Measurements from ENCODE around the gene TMEM205. TPM values are rescaled to one million over a fixed set of nuclear protein-coding genes. Genes with fewer than 3 reads are reported as not detected.
"Not testable (repeated sequence)": the region's sequence is repeated elsewhere in the genome, so short reads cannot be mapped to it uniquely, and the experiment has no call there.

The TMEM205 gene
- total RNA-seq, 1 donor = 187 TPM

DNA sequence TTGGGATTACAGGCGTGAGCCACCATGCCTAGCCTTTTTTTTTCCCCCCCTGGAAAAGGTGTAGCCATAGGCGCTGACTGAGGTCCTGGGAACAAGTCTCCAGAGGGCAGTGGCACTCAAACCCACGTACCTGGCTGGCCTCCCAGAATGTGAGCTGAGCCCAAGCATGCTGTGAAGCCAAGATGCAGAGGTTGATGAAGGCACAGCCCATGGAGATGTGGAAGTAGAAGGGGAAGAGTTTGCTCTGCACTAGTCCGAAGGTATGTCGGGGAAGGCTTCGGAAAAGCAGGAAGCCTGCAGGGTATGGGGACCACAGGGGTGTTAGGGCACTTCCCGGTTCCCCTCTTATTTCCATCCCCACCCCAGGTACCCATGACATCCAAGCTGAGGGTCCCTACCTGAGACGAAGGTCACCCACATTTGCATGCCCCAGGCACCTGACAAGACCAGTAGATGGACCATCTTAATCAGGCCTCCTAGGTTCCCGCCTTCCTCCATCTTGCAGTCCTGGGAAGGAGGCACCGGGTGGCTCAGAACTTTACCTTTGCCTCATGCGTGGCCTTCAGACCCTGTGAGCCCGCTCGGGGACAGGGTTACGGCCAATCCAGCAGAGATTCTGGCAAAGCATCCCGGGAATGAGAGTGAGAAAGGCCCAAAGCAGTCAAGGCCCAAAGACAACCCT is 805 bp downstream of the TMEM205 start:
- no peak for DNase-seq (ENCODE audit: low read depth in 2 of 3, low spot score in 2 of 3)

- DNase-seq (ENCODE audit: low read depth in 2 of 3, low spot score in 2 of 3) = no peak
These were observed 3.6 kb downstream of the TMEM205 start for GRCh38 chr19:11342429-11342828.

GRCh38 chr19:11340099-11340467 is 6.0 kb downstream of the TMEM205 start:
- DNase-seq (ENCODE audit: low read depth in 2 of 3, low spot score in 2 of 3) = not testable (repeated sequence)

DNA sequence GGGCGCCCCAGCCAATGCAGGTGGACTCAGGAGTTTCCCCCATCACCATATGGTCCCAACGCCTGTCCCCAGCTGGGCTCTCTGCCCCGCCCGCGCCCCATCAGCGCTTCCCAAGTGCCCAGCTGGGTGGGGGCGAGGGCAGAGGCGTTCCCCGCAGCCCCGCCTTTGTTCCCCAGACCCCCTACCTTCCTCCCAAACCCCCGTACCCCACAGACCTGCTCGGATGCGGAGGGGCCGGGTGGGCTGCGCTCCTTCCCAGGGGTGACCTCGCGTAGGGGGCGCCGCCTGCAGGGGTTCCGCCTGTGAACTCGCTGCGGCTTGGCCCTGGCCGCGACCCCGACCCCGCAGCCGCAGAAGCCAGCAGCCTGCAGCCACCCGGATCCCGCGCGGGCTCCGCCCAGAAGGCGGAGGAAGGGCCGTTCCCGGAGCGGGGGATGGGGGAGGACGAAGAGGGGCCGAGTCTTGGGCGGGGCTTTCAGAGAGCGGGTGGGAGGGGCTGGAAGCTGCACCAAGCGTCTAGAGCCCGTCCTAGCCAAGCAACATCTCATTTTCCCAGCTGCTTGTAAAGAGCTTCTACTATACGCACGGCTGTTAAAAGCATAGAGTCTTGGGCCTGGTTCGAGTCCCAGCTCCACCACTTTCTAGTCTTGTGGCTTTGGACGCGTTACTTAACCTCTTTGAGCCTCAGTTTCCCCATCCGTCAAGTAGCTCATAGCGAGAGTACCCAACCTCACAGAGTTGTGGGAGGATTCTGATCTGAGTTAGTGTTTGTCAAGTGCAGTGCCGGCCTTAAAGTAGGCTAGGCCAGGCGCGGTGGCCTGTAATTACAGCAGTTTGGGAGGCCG is 6.6 kb downstream of the TMEM205 start, which contains the start of gene RAB3D:
Gene RAB3D (minus strand): TSS at position 404 of the 845 bp plus-strand sequence. CDS start 2,258 bp downstream, outside the sequence.
- DNase-seq (ENCODE audit: low read depth in 2 of 3, low spot score in 2 of 3) = peak; percentile 38 to 87 (median 85)

DNA sequence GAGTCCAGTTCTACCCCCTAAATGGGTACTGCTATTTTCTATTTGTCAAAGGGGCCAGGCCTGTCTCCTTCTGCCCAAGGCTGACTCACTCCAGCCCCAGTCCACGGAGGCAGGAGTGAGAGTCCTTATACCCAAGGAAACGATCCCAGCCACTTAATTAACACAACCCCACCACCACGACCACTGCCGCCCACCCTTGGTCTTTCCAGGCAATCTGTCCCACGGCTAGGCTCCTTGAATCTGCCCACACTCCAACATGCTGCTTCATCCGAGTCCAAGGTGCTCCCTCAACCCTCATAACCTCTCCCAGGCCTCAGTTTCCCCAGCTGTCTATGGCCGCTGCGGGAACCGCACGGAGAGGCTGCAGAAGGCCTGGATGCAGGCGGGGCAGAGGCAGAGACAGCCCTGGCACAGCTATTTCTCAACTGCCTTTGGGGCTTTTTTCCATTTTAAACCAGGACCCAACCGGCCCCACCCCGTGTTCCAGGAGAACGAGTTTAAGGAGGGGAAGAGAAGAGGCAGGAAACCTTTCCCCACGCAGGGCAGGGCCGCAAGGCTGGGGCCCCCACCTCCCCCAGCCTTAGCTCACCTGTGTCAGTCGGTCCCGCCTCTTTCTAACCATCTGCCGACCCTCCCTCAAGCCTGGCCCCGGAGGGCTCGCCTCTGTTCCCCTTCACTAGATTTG is 7.4 kb downstream of the TMEM205 start:
- DNase-seq (ENCODE audit: low read depth in 2 of 3, low spot score in 2 of 3) = no peak

GRCh38 chr19:11338121-11338520 is 7.9 kb downstream of the TMEM205 start:
- DNase-seq (ENCODE audit: low read depth in 2 of 3, low spot score in 2 of 3) = no peak

DNA sequence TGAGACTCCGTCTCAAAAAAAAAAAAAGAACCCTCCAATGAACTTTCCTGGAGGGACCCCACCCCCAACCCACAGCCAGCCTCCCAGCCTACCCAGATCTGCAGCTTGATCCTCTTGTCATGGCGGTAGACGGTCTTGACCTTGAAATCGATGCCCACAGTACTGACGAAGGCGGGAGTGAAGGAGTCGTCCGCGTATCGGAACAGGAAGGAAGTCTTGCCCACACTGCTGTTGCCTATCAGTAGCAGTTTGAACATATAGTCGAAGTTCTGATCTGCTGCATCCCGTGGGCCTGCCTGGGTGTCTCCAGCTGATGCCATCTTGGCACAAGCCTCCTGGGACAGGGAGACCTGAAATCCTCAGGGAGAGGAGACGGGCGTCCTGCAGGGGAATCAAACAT is 9.0 kb downstream of the TMEM205 start:
- peak in 1 of 3 donors; percentile 38 for DNase-seq (ENCODE audit: low read depth in 2 of 3, low spot score in 2 of 3)

DNA sequence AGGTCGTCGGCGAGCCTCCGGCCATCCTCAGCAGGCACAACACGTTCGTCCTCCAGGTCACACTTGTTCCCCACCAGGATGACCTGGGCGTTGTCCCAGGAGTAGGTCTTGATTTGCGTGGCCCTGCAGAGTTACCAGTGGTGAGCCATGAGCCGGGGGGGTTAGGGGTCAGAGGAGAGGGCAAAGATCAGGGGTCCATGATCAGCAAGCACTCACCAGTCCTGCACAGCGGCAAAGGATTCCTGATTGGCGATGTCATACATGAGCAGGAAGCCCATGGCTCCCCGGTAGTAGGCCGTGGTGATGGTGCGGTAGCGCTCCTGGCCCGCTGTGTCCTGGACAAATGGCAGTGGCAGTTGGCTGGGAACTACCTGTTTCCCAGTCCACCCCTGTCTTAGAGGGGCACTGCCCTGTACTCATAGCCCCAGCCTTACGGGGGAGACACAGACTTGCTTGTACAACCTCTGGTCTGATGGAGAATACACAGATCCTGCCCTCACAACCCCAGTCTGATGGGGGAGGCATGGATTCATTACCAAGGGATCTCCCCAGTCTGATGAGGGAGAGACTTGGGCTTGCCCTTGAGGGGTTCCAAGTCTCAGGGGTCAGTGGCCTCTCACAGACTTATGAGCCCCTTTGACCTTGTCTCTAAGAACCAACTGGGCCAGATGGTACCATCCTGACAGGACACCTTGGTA is 10.5 kb downstream of the TMEM205 start:
- no peak for DNase-seq (ENCODE audit: low read depth in 2 of 3, low spot score in 2 of 3)

GRCh38 chr19:11333838-11334237 is 12.2 kb downstream of the TMEM205 start:
- DNase-seq (ENCODE audit: low read depth in 2 of 3, low spot score in 2 of 3) = peak in 1 of 3 donors; percentile 28

GRCh38 chr19:11332822-11333221 is 13.2 kb downstream of the TMEM205 start:
- no peak for DNase-seq (ENCODE audit: low read depth in 2 of 3, low spot score in 2 of 3)

DNA sequence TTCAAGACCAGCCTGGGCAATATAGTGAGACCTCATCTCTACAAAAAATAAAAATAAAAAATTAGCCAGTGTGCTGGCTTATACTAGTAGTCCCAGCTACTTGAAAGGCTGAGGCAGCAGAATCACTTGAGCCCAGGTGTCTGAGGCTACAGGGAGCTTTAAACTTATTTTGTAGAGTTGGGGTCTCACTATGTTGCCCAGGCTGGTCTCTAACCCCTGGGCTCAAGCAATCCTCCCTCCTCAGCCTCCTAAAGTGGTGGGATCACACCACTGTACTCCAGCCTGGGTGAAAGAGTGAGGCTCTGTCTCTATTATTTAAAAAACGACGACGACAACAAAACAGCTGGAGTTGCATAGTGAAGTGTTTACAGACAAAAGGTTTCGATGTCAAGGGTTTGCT is 14.6 kb downstream of the TMEM205 start:
- DNase-seq (ENCODE audit: low read depth in 2 of 3, low spot score in 2 of 3) = no peak

DNA sequence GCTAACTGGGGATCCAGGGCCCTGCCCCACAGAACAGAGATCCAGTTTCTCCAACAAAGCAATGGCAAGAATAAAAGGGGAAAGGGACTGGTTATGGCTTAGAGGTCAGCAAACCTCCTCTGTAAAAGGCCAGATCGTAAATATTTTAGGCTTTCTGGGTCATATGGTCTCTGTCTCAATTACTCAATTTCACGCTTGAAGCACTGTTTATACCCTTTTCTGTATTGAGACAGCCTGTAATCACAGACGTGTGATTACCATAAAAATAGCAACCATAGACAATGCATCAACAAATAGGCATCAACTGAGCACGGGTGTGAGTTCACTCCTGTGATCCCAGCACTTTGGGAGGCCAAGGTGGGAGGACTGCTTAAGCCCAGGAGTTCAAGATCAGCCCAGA is 15.9 kb downstream of the TMEM205 start:
- DNase-seq (ENCODE audit: low read depth in 2 of 3, low spot score in 2 of 3) = no peak

DNA sequence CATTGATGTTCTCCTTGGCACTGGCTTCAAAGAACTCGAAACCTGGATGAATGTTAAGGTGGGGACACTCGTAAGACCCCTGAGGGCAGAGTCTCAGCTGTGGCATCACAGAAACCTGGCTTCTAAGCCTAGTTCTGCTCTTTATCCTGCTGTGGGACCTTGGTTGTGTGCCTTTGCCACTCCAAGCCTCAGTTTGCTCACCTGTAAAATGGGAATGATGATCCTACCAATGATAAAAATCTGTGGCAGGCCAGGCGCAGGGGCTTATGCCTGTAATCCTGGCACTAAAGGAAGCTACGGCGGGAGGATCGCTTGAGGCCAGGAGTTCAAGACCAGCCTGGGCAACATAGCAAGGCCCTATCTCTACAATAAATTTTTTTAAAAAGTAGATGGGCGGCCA is 20.5 kb downstream of the TMEM205 start:
- no peak for DNase-seq (ENCODE audit: low read depth in 2 of 3, low spot score in 2 of 3)

DNA sequence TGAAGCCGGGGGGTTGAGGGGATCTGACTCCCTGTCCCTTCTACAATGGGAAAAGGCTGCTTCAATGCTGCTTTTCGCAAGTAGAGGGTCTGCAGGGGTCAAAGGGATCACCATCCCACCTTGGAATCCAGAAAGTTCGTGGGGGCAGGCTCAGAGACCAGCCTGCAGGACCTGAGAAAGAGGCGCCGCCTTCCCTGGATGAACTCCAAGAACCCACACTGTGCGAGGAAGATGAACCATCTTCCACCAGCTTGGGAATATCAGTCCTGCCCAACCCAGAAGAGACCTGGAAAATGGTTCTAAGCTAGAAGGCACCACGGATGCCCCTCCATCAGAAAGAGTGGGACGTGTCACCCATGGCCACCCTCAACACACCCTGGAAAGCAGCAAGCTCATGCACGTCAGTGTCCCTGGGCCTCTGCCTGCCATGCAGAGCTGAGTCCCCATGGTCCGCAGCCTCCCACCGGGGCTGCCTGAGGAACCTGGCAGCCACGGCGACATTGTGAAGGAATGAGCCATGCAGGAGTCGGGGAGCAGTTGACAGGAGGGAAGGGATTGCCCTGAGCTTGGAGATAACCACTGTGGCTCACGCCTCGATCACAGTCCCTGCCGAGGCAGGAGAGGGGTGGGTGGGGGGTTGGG is 21.2 kb downstream of the TMEM205 start:
- DNase-seq (ENCODE audit: low read depth in 2 of 3, low spot score in 2 of 3) = no peak

DNA sequence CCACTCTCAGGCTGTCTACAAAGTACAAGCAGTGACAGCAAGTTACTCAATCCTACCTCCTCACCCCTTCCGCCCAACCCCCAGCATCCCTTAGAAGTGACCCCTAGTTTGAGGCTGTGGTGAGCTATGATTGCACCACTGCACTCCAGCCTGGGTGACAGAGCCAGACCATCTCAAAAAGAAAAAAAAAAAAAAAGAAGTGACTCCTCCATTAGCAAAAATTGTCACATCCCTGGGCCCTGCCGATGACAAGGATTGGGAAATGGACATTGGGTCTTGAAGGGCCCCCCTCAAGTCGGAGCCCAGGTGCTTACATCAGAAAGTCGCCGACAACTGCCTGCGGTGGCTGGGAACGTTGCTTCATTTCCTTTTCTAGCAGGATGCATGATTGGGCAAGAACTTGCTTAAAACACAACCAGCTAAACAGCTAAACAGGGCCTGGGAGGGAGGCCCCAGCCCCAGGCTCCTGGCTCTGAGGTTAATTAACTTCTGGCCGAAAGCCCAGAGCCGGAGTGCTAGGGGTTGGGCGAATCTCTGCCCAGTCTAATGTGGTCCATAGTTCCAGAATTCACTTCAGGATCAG is 21.9 kb downstream of the TMEM205 start:
- peak in 2 of 3 donors; percentile 93 to 95 for DNase-seq (ENCODE audit: low read depth in 2 of 3, low spot score in 2 of 3)

GRCh38 chr19:11323601-11324078 is 22.4 kb downstream of the TMEM205 start:
- no peak for DNase-seq (ENCODE audit: low read depth in 2 of 3, low spot score in 2 of 3)

DNA sequence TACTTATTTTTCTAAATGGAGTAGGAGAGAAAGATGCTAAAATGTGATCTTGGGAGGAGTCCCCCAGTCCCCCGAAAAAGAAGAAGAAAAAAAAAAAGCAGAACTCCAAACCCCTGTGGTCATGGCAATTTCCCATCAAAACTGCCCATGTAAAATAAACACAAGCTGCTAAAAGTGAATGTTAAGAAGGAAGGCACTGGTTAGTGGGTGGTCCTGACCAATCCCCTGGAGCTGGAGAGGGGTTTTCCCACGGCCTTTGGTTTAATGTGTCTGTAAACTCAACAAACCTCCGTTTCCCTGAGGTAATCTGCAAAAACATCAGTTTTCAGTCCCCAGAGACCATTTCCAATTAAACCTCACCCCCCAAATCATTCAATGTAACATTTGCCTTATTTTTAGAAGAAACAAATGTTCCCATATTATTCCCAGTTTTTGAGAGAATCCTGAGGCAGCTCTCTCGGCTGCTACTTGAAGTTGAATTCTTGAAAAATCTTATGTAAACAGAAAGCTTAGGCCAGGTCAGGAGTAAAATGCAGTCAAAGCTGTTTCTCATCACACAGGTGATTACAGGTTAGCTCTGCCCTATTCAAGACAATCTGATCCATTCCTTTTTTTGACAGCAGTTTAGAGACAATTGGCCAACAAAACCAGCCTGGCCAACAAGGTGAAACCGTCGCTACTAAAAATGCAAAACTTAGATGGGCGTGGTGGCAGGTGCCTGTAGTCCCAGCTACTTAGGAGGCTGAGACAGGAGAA is 23.6 kb downstream of the TMEM205 start:
- DNase-seq (ENCODE audit: low read depth in 2 of 3, low spot score in 2 of 3) = peak in 2 of 3 donors; percentile 83 to 93

DNA sequence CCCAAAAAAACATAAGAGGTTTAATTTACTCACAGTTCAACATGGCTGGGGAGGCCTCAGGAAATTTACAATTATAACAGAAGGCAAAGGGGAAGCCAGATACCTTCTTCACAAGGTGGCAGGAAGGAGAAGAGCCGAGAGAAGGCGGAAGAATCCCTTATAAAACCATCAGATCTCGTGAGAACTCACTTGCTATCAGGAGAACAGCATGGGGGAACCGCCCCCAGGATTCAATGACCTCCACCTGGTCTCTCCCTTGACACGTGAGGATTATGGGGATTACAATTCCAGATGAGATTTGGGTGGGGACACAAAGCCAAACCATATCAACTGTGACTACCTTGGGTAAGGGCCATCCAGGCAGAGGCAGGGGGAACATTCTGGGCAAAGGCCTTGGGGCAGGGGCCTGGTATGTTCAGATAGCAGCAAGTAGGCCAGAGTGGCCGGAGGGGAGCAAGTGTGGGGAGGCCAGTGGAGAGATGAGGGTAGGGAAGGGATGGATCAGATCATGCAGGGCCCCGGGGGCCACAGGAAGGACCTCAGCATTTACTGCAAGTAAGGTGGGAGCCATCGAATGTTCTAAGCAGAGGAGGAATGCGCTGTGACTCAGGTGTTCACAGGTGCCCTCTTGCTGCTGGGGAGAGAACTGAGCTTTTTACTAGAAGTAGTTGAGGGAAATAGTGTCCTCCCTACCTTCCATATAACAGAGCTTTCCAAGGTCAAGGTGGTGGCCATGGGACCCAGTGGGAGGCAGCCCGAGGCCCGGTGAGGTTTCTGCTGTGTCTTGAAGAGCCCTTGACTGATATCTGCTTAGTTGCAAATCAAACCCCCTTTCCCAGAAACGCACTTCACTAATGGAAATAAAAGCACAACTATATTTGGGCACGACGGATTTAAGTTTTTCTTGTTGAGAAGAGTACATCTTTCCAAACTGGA is 24.6 kb downstream of the TMEM205 start:
- DNase-seq (ENCODE audit: low read depth in 2 of 3, low spot score in 2 of 3) = peak in 1 of 3 donors; percentile 76
